Measurements from ENCODE around the gene LIN7B.

Gene LIN7B

GRCh38 chr19:49148784-49149651 is 34.8 kb downstream of the LIN7B start:
- peak; percentile 97 for FAIRE-seq

DNA sequence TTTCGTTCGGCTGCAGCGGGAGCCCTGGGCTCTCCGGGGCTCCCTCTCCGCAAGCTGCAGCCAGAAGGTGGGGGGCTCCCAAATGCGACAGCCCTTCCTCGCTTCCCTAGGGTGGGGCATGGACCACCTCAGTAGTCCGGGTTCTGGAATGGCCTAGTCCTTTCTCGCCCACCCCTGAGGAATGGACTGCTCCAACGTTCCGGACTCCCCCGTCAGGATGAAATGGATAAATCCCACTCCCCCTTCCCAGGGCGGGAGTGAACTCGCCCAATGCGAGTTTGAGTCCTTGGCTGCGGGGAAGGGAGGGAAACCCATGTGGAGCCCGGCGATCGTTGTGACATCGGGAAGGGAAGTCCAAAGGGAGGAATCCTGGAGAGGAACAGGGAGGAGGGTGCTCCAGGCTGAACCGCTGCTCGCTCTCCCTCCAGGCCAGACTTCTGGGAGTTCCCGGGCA is 35.5 kb downstream of the LIN7B start:
- FAIRE-seq, result no peak

DNA sequence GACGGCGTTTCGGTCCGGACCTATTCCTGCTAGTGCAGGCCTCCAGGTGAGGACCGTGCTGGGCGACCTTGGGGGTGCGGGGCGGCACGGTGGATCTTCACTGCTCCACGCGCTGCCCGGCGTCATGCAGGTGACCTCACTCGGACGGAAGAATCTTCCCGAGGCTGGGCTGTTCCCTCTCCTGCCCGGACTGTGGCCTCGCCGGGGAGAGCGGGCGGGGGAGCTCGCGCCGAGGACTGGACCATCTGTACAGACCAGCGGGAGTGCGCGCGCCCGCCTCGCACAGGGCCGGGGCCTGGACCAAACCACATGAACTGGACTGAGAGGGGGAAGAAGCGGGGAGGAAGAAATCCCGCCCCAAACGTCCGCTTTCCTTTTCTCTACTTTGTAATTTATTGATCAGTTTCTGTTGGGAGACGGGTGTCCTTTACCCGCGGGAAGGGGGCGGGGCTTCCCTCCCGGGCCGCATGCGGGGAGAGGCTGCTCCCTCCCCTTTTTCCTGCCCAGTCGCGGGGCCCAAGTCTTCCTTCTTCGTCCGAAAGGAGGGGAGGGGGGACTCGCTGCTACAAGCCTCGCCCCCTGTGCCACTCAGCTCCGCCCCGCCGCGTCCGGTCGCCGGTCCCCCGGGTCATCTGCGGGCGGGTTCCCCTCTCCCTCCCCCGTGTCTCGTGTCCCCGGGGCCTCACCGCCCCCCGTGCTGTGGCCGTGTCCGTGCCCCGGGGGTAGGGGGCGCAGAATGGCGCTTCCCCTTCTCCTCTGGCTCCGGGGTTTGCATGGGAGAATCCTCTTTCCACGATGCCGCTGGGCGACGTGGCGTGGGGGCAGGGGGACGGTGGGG is 36.2 kb downstream of the LIN7B start:
- peak; percentile 89 for FAIRE-seq

- FAIRE-seq, result no peak
Observed at GRCh38 chr19:49150944-49151243, 36.7 kb downstream of the LIN7B start.

DNA sequence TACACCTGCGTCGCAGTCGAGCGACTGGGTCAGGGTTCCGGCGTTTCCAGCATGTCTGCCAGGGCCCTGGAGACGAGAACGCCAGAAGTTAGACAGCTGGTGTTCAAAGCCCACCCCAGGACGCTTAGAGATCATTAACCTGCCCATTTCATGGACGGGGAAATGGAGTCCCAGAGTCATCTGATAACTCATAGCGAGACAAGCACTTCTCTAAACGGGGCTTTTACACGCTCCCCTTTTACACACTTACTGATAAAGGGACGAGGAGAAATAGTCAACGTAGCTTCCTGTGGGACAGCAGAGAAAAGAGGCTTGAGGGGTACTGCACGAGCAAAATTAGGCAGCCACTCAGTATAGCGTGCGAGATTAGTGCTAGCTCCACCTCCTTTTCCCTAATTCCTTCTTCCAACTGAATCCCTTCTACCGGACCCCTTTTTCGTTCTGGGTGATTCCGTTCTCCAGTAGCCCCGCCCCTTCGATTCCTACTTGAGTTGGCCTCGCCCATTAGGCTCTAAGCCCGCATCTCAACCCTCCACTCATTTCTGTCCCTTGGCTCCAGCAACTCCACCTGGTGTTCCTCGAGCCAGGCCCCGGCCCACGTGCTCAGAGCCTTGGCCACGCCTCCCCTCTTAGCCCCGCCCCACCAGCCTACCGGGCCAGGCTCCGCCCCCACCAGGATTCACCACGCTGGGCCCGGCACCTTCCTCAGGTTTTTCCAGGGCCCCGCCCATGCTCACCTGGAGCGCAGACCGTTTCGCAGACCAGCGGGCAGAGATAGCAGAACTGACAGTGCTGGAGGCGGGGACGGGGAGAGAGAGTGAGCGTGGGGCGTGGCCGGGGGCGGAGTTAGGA is 37.3 kb downstream of the LIN7B start:
- peak; percentile 99 for FAIRE-seq

DNA sequence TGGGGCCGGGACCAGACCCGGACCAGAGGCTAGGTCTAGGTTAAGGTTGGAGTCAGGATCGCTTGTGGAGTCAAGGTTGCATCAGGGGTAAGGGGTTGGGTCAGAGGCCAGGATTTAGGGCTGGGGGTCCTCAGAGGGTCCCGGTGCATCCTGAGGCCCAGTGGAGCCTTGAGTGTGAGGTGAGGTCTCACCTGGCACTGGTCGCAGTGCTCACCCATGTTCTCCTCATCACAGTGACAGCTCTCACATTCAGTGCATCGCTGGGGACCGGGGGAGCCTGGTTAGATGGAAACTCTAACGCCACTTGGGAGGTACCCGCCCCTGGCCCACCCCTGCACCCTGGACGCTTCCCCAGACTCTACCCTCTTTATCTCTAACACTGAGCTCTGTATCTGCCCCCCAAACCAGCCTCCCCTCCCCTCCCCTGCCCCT is 38.0 kb downstream of the LIN7B start:
- no peak for FAIRE-seq

DNA sequence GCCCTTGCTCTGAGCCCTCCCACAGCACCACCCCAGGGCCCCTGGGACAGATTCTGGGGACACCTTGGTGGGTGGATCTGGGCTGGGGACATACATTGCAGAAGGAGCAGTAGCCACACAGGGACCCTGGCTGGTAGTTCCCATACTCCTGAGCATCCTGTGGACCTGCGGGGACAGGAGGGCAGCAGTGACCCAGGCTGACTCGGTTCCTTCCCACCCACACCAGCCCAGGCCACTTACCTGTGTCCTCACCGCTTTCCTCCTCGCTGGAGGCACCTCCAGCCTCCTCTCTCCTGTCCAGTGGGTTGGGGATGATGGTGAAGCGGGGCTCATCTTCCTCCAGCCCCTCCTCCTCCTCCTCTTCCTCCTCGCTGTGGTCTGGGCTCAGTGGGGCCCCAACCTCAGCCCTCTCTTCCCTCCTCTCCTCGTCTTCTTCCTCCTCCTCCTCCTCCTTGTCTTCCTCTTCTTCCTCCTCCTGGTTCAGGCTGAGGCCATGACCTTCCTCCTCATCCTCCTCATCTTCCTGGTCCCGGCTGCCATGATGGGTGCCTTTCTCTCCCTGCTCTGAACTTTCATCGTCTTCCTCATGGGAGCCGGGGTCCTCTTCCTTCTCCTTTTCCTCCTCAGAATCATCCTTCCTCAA is 39.1 kb downstream of the LIN7B start:
- no peak for FAIRE-seq

- no peak for FAIRE-seq
Observed at GRCh38 chr19:49154279-49154678, 40.1 kb downstream of the LIN7B start.

GRCh38 chr19:49155005-49155819 is 41.0 kb downstream of the LIN7B start, which contains the start of gene HRC:
Gene HRC (minus strand): TSS chr19:49155396. CDS start chr19:49155237, 159 bp downstream.
- no peak for FAIRE-seq

GRCh38 chr19:49155820-49156346 is 41.7 kb downstream of the LIN7B start:
- FAIRE-seq, result no peak

DNA sequence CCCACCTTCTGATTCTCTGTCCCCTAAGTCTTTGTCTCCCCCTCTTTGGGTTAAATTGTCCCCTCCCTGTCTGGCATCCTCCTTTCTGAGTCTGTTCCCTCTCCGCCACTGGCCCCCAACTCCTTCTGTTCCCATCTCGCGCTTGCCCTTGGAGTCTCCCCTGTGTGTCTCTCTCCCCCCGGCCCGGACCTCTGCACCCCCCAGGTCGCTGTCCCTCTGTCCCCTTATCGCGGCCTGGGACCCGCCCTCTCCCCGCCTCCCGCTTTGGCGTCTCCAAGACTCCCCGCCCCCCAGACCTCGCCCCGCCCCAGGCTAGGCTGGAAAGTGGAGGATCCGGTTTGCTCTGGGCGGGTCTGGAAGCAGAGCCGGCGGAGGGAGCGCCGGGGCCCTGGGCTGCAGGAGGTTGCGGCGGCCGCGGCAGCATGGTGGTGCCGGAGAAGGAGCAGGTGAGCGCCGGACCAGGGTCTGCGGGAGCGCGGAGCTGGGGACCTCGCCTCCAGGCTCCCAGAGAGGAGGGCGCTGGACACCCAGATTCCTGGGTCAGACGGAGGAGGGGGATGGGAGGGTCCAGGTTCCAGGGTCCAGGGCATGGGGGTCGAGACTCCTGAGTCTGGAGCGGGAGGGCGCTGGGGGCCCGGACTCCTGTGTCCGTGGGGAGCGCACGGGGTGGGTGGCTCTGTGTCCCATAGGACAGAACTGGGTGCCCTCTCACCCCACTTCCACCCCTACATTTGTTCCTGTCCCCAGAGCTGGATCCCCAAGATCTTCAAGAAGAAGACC is 43.5 kb downstream of the LIN7B start, which contains the start of gene TRPM4:
TRPM4 (plus strand) TSS at position 348 of the 780 bp plus-strand sequence; CDS start at position 423, 75 bp downstream.
- FAIRE-seq, result no peak

- no peak for FAIRE-seq
Observed at GRCh38 chr19:49160450-49161189, 46.5 kb downstream of the LIN7B start.

- FAIRE-seq, result no peak
Observed at GRCh38 chr19:49161987-49162386, 47.8 kb downstream of the LIN7B start.

DNA sequence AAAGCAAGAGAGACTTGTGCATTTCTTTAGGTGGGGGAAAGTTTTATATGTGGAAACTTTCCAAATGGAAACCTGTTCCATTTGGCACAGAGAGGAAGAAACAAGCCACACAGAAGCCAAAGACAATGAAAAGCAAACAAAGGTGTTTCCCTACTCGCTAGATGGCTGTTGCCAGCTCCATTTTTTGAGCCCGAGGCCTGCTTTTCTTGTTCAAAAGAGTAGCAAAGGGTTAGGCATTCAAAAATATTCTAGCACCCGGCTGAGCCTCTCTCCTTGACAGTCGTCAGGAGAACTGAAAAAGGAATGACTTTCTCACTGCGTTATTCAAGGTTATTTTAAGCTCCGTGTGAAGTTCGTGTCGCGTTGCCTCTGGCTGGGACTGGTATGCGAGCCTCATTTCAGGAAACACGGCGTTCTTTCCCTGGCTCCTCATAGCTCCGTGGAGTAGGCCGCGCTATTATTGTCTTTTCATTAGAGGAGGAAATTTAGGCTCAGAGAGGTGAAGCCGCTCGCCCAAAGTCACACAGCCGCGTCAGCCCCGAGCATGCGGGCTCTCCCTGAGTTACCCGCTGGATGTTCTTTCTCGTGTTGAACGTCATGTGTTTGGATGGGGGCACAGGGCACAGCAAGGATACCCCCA is 51.1 kb downstream of the LIN7B start:
- no peak for FAIRE-seq

DNA sequence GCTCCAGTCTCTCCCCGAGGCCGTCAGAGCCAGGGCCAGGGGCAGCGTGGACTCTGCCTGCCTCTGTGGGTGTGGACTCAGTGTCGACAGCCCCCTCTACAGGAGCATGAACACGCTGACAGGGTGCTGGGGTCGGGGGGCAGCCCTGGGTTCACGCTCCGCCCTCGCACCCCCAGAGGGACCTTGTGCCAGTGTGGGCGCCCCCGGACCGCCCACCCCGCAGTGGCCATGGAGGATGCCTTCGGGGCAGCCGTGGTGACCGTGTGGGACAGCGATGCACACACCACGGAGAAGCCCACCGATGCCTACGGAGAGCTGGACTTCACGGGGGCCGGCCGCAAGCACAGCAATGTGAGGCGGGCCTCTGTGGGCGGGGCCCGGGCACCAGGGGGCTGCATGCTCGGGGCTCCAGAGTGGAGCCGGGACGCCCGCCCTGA is 51.7 kb downstream of the LIN7B start:
- no peak for FAIRE-seq

DNA sequence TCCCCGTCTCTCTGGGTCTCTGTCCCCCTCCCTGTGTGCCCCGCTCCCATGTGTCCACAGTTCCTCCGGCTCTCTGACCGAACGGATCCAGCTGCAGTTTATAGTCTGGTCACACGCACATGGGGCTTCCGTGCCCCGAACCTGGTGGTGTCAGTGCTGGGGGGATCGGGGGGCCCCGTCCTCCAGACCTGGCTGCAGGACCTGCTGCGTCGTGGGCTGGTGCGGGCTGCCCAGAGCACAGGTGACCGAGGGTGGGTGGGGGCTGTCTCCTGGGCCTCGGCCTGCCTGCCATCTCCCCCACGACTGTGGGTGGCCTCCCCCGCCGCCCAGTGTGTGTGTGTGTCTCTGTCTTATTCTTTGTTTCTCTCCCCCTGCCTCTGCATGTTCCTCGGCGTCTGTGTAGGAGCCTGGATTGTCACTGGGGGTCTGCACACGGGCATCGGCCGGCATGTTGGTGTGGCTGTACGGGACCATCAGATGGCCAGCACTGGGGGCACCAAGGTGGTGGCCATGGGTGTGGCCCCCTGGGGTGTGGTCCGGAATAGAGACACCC is 53.8 kb downstream of the LIN7B start:
- no peak for FAIRE-seq
